ENCODE results near the gene BCAP31.
"Not testable (repeated sequence)": the region's sequence is repeated elsewhere in the genome, so short reads cannot be mapped to it uniquely, and the experiment has no call there.

DNA sequence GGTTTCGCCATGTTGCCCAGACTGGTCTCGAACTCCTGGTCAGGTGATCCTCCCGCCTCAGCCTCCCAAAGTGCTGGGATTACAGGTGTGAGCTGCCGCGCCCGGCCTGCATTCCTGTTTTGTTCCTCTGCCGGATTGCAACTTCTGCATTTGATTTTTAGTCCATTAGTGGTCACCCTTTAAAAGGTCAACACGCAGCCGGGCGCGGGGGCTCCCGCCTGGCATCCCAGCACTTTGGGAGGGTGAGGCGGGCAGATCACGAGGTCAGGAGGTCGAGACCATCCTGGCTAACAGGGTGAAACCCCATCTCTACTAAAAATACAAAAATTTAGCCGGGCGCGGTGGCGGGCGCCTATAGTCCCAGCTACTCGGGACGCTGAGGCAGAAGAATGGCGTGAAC, 5.9 kb upstream of the BCAP31 start:
- not testable (repeated sequence) for TF ChIP-seq ZNF274 (IDR thresholded peaks at IDR 0.05; ENCODE audit: low read depth, low read length); SUZ12 (IDR thresholded peaks at IDR 0.05; ENCODE audit: extremely low read depth, insufficient read depth, insufficient read length); YY1 (IDR thresholded peaks at IDR 0.05; ENCODE audit: insufficient read depth, insufficient read length)
